ENCODE measurements around the gene LTBP4.
"Not testable (repeated sequence)": the region's sequence is repeated elsewhere in the genome, so short reads cannot be mapped to it uniquely, and the experiment has no call there.

The LTBP4 gene

GRCh38 chr19:40633207-40633606, 32.0 kb downstream of the LTBP4 start:
- DNase-seq = no peak

- no peak for DNase-seq
Observed at GRCh38 chr19:40638327-40638726, 37.2 kb downstream of the LTBP4 start.

GRCh38 chr19:40639638-40639982, 38.4 kb downstream of the LTBP4 start:
- DNase-seq = no peak

GRCh38 chr19:40640744-40641143, 39.6 kb downstream of the LTBP4 start:
- no peak for DNase-seq

- DNase-seq = no peak
Observed at GRCh38 chr19:40641281-40641680, 40.1 kb downstream of the LTBP4 start.

GRCh38 chr19:40642051-40642706, 41.0 kb downstream of the LTBP4 start:
- no peak for DNase-seq

- DNase-seq = no peak
Observed at GRCh38 chr19:40642757-40643305, 41.7 kb downstream of the LTBP4 start.

GRCh38 chr19:40646743-40647254, 45.6 kb downstream of the LTBP4 start:
- no peak for DNase-seq

- DNase-seq = not testable (repeated sequence)
Observed at GRCh38 chr19:40649903-40650675, 48.9 kb downstream of the LTBP4 start.

GRCh38 chr19:40650749-40651305, 49.7 kb downstream of the LTBP4 start:
- DNase-seq = no peak

- not testable (repeated sequence) for DNase-seq
Observed at GRCh38 chr19:40652303-40652702, 51.1 kb downstream of the LTBP4 start.

- DNase-seq = not testable (repeated sequence)
Observed at GRCh38 chr19:40655684-40656083, 54.5 kb downstream of the LTBP4 start.

GRCh38 chr19:40658031-40658430, 56.9 kb downstream of the LTBP4 start:
- no peak for DNase-seq

- no peak for DNase-seq
Observed at GRCh38 chr19:40659116-40659515, 57.9 kb downstream of the LTBP4 start.

GRCh38 chr19:40659566-40659965, 58.4 kb downstream of the LTBP4 start:
- no peak for DNase-seq

- DNase-seq = no peak
Observed at GRCh38 chr19:40661616-40662015, 60.4 kb downstream of the LTBP4 start.

- DNase-seq = peak; percentile 63
Observed at GRCh38 chr19:40662925-40663694, 61.9 kb downstream of the LTBP4 start.

- no peak for DNase-seq
Observed at GRCh38 chr19:40663695-40664692, 62.8 kb downstream of the LTBP4 start.

GRCh38 chr19:40666803-40667438, 65.8 kb downstream of the LTBP4 start:
- DNase-seq = no peak

- no peak for DNase-seq
Observed at GRCh38 chr19:40667602-40668001, 66.4 kb downstream of the LTBP4 start.

- DNase-seq = no peak
Observed at GRCh38 chr19:40668991-40669614, 67.9 kb downstream of the LTBP4 start.
